ENCODE measurements around the gene HOXA7. TPM values are rescaled to one million over a fixed set of nuclear protein-coding genes. Genes with fewer than 3 reads are reported as not detected.
A peak's percentile ranks its signal among the peaks of the same experiment; 100 is the strongest.

The HOXA7 gene
- total RNA-seq, 4 donors from 2014 or later = 3.3 to 11.8 (median 5.7) TPM

- H3K36me3 ChIP-seq = no peaks in the 10 kb centered on the region
- H3K4me1 ChIP-seq = peaks cover 0 to 15% (median 4%) of the 10 kb centered on the region in 4 donors
- peaks cover 0 to 13% (median 0%) of the 10 kb centered on the region in 4 donors for H3K9me3 ChIP-seq
- peak in 1 of 3 donors; percentile 69 for DNase-seq
- H3K4me3 ChIP-seq = peak overlapping the region; percentile 9 to 81 (median 58)
- peaks cover 0 to 18% of the 10 kb centered on the region in 2 donors for H3K27me3 ChIP-seq
- peak overlapping the region; percentile 57 to 89 (median 77) for H3K27ac ChIP-seq
- TF ChIP-seq CTCF (IDR thresholded peaks at IDR 0.05) (no peak), POLR2A (IDR thresholded peaks at IDR 0.05) (no peak)
These were observed 10.3 kb upstream of the HOXA7 start for GRCh38 chr7:27166531-27167505.

GRCh38 chr7:27165996-27166530 is 9.6 kb upstream of the HOXA7 start:
- Histone ChIP-seq H3K9me3 (peaks cover 0 to 13% (median 0%) of the 10 kb centered on the region in 4 donors), H3K36me3 (no peaks in the 10 kb centered on the region), H3K27ac (peak overlapping the region; percentile 57 to 89 (median 77)), H3K27me3 (peaks cover 0 to 18% of the 10 kb centered on the region in 2 donors), H3K4me1 (peaks cover 0 to 23% (median 6%) of the 10 kb centered on the region in 4 donors), H3K4me3 (peak overlapping the region; percentile 9 to 81 (median 58))
- DNase-seq = peak in 1 of 3 donors; percentile 70
- TF ChIP-seq POLR2A (IDR thresholded peaks at IDR 0.05) = no peak

- DNase-seq = peak; percentile 48 to 94 (median 91)
- TF ChIP-seq POLR2A (IDR thresholded peaks at IDR 0.05) = peak; percentile 68 to 86
- peak in 2 of 6 experiments; percentile 23 to 28 for TF ChIP-seq CTCF (IDR thresholded peaks at IDR 0.05)
- H3K4me1 ChIP-seq = peaks cover 0 to 27% (median 9%) of the 10 kb centered on the region in 4 donors
- no peaks in the 10 kb centered on the region for H3K36me3 ChIP-seq
- peaks cover 0 to 18% of the 10 kb centered on the region in 2 donors for H3K27me3 ChIP-seq
- H3K4me3 ChIP-seq = peak within 1 kb of the TSS; percentile 32 to 81 (median 58)
- peak within 1 kb of the TSS; percentile 57 to 89 (median 77) for H3K27ac ChIP-seq
- H3K9me3 ChIP-seq = peaks cover 0 to 13% (median 0%) of the 10 kb centered on the region in 4 donors
These were observed 8.9 kb upstream of the HOXA7 start, which contains the start of gene HOXA9 for GRCh38 chr7:27165089-27165995. HOXA9 (minus strand) TSS chr7:27165537; CDS start chr7:27165457, 80 bp downstream.

GRCh38 chr7:27164367-27165088 is 8.1 kb upstream of the HOXA7 start:
- peak in 3 of 6 experiments; percentile 6 to 31 (median 30) for TF ChIP-seq CTCF (IDR thresholded peaks at IDR 0.05)
- TF ChIP-seq POLR2A (IDR thresholded peaks at IDR 0.05) = no peak
- peaks cover 0 to 12% of the 10 kb centered on the region in 2 donors for H3K27me3 ChIP-seq
- peaks cover 0 to 13% (median 0%) of the 10 kb centered on the region in 4 donors for H3K9me3 ChIP-seq
- peaks cover 0 to 31% (median 9%) of the 10 kb centered on the region in 4 donors for H3K4me1 ChIP-seq
- peak in 2 of 3 donors; percentile 66 to 82 for DNase-seq
- peak overlapping the region; percentile 57 to 89 (median 77) for H3K27ac ChIP-seq
- peak overlapping the region; percentile 32 to 81 (median 58) for H3K4me3 ChIP-seq
- H3K36me3 ChIP-seq = no peaks in the 10 kb centered on the region

- DNase-seq = no peak
- Histone ChIP-seq H3K4me3 (peak overlapping the region; percentile 32 to 81 (median 58)), H3K27me3 (peaks cover 0 to 10% of the 10 kb centered on the region in 2 donors), H3K36me3 (no peaks in the 10 kb centered on the region), H3K27ac (peak overlapping the region; percentile 57 to 89 (median 77)), H3K9me3 (peaks cover 0 to 13% (median 0%) of the 10 kb centered on the region in 4 donors), H3K4me1 (peaks cover 0 to 31% (median 9%) of the 10 kb centered on the region in 4 donors)
- TF ChIP-seq CTCF (IDR thresholded peaks at IDR 0.05) = no peak
These were observed 7.5 kb upstream of the HOXA7 start for GRCh38 chr7:27164045-27164366.

All from Peyer's patch (tissue), 4 donors.